Astrocyte of the spinal cord (primary cell): ENCODE results near the gene KLF7.

ENCODE experiments used
- DNase-seq: peaks from one replicate; pipeline ENCODE4 v3.0.0; 2011; ENCODE audit warnings: low read depth, low spot score
- H3K4me3 ChIP-seq: 2 replicates; pipeline ENCODE4 v1.5.1; 2011; ENCODE audit warnings: low read depth, mild to moderate bottlenecking, low read length, moderate library complexity
- CTCF ChIP-seq: IDR thresholded peaks from 2 replicates; pipeline ENCODE4 v1.5.1; 2012; ENCODE audit warnings: low read depth, mild to moderate bottlenecking, low read length, inconsistent platforms
- in situ Hi-C: cut with HindIII; loops from 2 replicates; pipeline ENCODE4 v1.10.0; 2017; ENCODE audit warnings: low sequenced_read_pairs

Gene KLF7

DNA sequence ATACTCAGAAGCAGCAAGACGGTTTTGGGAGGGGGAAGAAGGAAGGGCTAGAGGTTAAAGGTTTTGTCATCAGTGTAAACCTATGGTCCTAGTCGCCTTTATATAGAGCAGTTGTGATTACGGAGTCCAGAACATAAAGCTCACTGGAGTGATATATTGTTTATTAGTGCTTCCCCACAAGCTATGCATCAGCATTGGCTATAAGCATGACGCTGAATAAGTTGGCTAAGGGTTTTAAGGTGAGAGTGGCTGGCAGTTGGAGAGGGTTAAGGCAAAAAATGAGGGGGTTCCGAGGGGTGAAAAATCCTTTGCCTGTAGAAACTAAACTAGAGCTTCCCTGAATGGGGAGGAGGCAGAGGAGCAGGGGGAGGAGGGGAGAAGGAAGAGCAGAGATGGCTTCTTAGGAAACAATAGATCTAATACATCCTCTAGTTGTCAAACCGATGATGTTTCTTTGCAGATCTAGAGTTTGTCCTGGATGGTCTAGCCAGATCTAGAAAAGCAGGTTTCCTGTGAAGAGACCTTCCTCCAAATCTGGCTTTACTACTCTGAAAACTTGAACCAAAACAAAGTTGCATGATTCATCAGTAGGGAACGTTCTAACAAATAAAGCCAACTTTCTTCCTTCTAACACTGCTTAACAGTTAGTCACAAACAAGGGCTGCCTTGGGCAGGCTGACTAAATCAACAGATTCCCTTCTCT lies 2.5 kb downstream of the KLF7 start:
- peak; percentile 91 for DNase-seq
- in situ Hi-C loops = no loop called here
- H3K4me3 ChIP-seq = peak overlapping the region; percentile 83
- TF ChIP-seq CTCF = no peak

DNA sequence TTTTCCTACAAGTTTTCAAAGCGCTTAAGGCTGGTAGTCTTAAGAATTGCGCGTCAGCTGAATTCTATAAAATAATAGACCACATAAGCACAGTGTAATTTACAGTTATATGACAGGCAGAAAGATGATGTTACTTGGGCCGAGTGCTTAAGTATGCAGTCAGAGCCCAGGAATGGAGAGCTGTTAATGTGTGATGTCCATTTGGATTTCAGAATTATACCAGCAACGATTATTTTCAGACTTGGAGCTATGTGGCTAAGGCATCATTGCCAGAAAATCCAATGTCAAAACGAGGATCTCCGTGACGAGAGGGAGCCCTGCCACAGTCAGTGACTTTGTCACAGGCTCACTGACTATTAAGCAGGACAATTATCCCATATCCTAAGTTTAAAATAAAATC lies 3.4 kb downstream of the KLF7 start:
- in situ Hi-C loops = no loop called here
- peak overlapping the region; percentile 83 for H3K4me3 ChIP-seq
- TF ChIP-seq CTCF = no peak
- peak; percentile 39 for DNase-seq

DNA sequence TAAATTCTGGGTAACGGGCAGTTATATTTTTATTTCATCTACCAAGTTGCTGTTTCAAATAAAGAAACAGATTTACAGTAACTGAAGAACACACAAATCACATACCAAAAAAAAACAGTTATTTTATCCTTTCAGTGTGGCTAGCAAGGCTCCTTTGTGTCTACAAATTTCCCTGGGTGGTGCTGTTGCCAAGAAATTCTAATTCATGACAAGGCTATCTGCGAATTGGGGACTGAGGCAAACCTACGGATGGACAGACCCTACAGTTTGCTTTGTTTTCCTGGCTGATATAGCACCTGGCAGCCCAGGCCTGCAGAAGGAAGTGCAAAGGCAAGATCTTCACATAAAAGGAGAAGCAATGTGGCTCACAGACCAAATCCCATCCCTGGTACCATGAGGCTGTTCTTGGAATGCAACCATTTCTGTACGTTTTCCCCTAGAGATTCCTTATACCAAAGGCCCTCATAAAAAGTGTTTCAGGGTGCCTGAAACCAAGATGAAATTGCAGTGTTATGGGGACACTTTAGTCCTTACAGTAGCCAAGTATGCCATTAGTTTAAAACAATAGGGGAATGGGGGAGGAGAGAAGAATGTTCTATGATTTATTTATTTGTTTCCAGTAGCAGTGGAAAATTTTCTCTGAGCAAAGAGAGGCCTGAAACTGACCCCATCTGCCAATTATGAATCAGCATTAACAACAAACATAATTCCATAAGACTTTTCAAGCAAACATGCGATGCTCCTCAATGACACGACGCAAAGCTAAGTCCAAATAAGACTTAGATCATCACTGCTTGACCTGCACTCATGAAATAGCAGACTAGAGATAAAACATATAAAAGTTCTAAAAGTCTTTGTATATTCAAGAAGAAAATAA lies 4.3 kb downstream of the KLF7 start:
- peak; percentile 37 for DNase-seq
- no peak overlapping the region for H3K4me3 ChIP-seq
- in situ Hi-C loops = no loop called here
- TF ChIP-seq CTCF = no peak

DNA sequence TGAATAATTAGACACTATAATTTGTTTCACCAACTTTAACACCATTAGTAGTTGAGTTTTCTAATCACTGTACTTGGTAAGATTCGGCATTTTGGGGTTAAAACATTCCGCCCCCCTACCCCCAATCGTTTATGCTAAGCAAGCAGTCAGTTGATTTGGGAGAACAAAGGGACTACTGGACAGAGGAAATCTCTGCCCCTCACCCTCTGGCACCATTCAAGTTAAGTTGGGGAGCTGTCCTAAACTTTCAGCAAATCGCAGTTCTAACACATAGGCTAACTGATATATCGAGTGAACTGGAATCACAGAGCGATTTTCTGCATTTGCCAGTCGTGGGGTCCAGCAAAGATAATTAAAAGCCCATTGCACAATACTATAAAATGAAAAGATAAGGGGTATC lies 5.6 kb downstream of the KLF7 start:
- TF ChIP-seq CTCF = no peak
- in situ Hi-C loops = no loop called here
- H3K4me3 ChIP-seq = no peak overlapping the region
- DNase-seq = peak; percentile 18

DNA sequence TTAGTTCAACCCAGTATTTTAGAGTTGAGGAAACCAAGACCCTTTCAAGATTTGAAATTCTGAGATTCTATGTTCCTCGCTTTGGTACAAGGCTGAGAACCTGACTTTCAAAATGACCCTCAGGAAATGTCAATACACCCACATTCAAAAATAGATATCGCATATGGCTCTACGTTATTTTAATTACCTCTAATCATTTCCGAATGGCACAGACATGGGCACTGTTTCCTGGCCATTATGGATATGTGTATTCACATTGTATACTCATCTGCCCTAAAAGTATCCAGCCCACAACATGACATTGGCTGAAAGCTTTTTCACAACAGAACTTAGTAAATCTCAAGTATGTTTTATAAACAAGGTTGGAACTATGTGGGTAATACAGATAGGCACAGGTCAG lies 6.7 kb downstream of the KLF7 start:
- no peak for DNase-seq
- H3K4me3 ChIP-seq = no peak overlapping the region
- no peak for TF ChIP-seq CTCF
- in situ Hi-C loops = no loop called here

GRCh38 chr2:207157731-207158130 lies 8.0 kb downstream of the KLF7 start:
- in situ Hi-C loops = no loop called here
- no peak for DNase-seq
- no peak for TF ChIP-seq CTCF
- no peak overlapping the region for H3K4me3 ChIP-seq
